GM18519 (cell line): ENCODE results near the gene KLHL18.
A peak's percentile ranks its signal among the peaks of the same experiment; 100 is the strongest.
"Not testable (repeated sequence)": the region's sequence is repeated elsewhere in the genome, so short reads cannot be mapped to it uniquely, and the experiment has no call there.

Experiments
- ATAC-seq: cut with Tn5 transposase; IDR thresholded peaks from one replicate; pipeline ENCODE4 v1.9.1; 2021; ENCODE audit warnings: mild to moderate bottlenecking, moderate library complexity; ENCODE audit not compliant: unreplicated experiment, low FRiP score

KLHL18 gene

GRCh38 chr3:47282424-47283192, at the start of gene KLHL18, which contains the start of gene KIF9:
KLHL18 (plus strand) TSS chr3:47282944; CDS start chr3:47282966, 22 bp downstream.
KIF9 (minus strand) TSS chr3:47282799; CDS start chr3:47277374, 5,425 bp downstream.
- peak; percentile 69 for ATAC-seq

GRCh38 chr3:47238017-47238416, 44.7 kb upstream of the KLHL18 start:
- ATAC-seq: no peak

- no peak for ATAC-seq
Measured at GRCh38 chr3:47239929-47240328, 42.8 kb upstream of the KLHL18 start.

- ATAC-seq: no peak
Measured at GRCh38 chr3:47243419-47244147, 39.2 kb upstream of the KLHL18 start.

- ATAC-seq: no peak
Measured at GRCh38 chr3:47244531-47245100, 38.1 kb upstream of the KLHL18 start.

GRCh38 chr3:47245271-47245670, 37.5 kb upstream of the KLHL18 start:
- no peak for ATAC-seq

GRCh38 chr3:47247131-47248064, 35.3 kb upstream of the KLHL18 start:
- no peak for ATAC-seq

GRCh38 chr3:47250309-47251060, 32.3 kb upstream of the KLHL18 start:
- ATAC-seq: no peak

GRCh38 chr3:47251085-47251484, 31.7 kb upstream of the KLHL18 start:
- not testable (repeated sequence) for ATAC-seq

GRCh38 chr3:47251689-47252088, 31.1 kb upstream of the KLHL18 start:
- no peak for ATAC-seq

GRCh38 chr3:47256331-47256730, 26.4 kb upstream of the KLHL18 start:
- ATAC-seq: not testable (repeated sequence)

- ATAC-seq: no peak
Measured at GRCh38 chr3:47259114-47259513, 23.6 kb upstream of the KLHL18 start.

GRCh38 chr3:47260605-47261004, 22.1 kb upstream of the KLHL18 start:
- ATAC-seq: no peak

GRCh38 chr3:47261301-47261700, 21.4 kb upstream of the KLHL18 start:
- ATAC-seq: no peak

GRCh38 chr3:47265008-47265407, 17.7 kb upstream of the KLHL18 start:
- no peak for ATAC-seq

- ATAC-seq: no peak
Measured at GRCh38 chr3:47265725-47266428, 16.9 kb upstream of the KLHL18 start.

- ATAC-seq: no peak
Measured at GRCh38 chr3:47266709-47267489, 15.8 kb upstream of the KLHL18 start.

GRCh38 chr3:47267490-47267824, 15.3 kb upstream of the KLHL18 start:
- ATAC-seq: no peak
